ENCODE results near the gene ACADVL. TPM values are rescaled to one million over a fixed set of nuclear protein-coding genes. Genes with fewer than 3 reads are reported as not detected.

The ACADVL gene
- total RNA-seq, 4 donors from 2014 or later: 250 to 662 (median 544) TPM

DNA sequence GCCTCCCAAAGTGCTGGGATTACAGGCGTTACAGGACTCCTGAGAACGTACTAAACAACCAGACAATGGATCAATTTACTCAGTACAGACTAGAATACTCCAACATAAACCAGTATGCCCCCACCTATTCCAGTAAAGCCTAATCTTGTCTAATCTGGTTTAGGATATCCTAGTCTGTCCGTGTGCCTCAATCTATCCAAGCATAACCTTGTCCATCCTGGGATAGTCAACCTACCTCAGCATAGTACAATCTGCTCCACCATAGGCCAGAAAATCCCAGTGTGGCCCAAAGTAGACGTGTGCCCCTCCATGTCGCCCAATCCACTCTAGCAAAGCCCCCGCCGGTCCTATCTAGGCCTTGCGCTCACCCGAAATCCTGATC, 14.0 kb downstream of the ACADVL start:
- no peak for DNase-seq (ENCODE audit: extremely low spot score)
- Histone ChIP-seq H3K9me3 (no peaks in the 10 kb centered on the region), H3K4me1 (peaks cover 24 to 77% (median 64%) of the 10 kb centered on the region in 4 donors), H3K36me3 (peaks cover 19 to 43% (median 39%) of the 10 kb centered on the region in 4 donors), H3K4me3 (peak overlapping the region; percentile 74 to 97 (median 96)), H3K27ac (replicated peaks in 1 of 4) (peak overlapping the region; percentile 86 to 97 (median 94)), H3K27me3 (no peaks in the 10 kb centered on the region)
- WGBS: 0% methylated on average over 7 of the region's 9 CpGs
- no peak for TF ChIP-seq POLR2AphosphoS5 (IDR thresholded peaks at IDR 0.05)
- intact Hi-C loops (cut with DNase I): no loop called here

DNA sequence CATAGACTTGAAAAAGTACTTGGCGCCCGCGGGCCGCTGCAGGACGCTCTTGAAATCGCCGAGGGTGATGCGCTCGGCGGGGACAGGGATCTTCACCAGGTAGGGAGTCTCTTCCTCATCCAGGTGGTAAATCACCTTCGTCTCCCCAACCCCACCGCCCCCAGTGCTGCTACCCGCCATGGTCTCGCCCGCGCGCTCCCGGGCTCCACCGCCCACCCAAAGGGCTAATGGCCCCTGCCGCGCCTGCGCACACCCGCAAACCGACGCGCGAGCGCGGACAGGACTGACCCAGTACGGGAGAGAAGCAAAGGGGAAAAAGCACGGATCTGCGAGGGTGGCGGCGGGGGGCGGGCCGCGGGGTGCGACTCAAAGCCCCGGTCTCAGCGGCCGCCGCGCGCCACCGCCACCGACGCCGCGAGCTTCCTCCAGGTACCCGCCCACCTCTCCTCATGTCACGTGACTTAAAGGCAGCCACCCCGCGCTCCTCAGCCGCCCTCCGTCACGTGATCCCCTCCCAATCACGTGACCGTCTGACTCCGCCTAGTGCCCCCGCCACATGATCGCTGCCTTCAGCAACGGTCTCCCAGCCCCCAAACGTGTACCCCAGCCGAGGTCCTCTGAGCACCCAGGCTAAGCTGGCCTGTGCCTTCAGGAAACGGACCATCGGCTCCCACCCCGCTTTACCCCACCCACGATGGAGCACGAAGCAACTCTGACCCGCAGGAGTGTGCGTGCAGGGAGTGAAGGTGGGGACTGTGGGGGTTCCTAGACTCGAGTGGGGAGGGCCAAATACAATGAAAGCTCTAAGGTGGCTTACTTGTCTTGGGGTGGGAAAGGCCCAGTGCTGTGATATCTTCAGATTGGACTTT, 14.6 kb downstream of the ACADVL start, which contains the start of gene DVL2:
Gene DVL2 (minus strand): TSS at position 435 of the 869 bp plus-strand sequence. CDS start 255 bp downstream, at position 180.
- Histone ChIP-seq H3K27me3 (no peaks in the 10 kb centered on the region), H3K9me3 (no peaks in the 10 kb centered on the region), H3K36me3 (peaks cover 14 to 37% (median 33%) of the 10 kb centered on the region in 4 donors), H3K4me1 (peaks cover 24 to 76% (median 64%) of the 10 kb centered on the region in 4 donors), H3K27ac (replicated peaks in 1 of 4) (peak within 1 kb of the TSS; percentile 86 to 97 (median 94)), H3K4me3 (peak within 1 kb of the TSS; percentile 74 to 97 (median 96))
- DNase-seq (ENCODE audit: extremely low spot score): peak; percentile 99
- intact Hi-C loops (cut with DNase I): no loop called here
- TF ChIP-seq, protein P1, sequence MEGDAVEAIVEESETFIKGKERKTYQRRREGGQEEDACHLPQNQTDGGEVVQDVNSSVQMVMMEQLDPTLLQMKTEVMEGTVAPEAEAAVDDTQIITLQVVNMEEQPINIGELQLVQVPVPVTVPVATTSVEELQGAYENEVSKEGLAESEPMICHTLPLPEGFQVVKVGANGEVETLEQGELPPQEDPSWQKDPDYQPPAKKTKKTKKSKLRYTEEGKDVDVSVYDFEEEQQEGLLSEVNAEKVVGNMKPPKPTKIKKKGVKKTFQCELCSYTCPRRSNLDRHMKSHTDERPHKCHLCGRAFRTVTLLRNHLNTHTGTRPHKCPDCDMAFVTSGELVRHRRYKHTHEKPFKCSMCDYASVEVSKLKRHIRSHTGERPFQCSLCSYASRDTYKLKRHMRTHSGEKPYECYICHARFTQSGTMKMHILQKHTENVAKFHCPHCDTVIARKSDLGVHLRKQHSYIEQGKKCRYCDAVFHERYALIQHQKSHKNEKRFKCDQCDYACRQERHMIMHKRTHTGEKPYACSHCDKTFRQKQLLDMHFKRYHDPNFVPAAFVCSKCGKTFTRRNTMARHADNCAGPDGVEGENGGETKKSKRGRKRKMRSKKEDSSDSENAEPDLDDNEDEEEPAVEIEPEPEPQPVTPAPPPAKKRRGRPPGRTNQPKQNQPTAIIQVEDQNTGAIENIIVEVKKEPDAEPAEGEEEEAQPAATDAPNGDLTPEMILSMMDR (IDR thresholded peaks at IDR 0.05): no peak
- TF ChIP-seq EP300 (IDR thresholded peaks at IDR 0.05) (no peak), POLR2AphosphoS5 (IDR thresholded peaks at IDR 0.05) (peak; percentile 91 to 97), POLR2A (IDR thresholded peaks at IDR 0.05; ENCODE audit: low read depth) (peak; percentile 45)
- 0% methylated on average over 21 of the region's 72 CpGs for WGBS

DNA sequence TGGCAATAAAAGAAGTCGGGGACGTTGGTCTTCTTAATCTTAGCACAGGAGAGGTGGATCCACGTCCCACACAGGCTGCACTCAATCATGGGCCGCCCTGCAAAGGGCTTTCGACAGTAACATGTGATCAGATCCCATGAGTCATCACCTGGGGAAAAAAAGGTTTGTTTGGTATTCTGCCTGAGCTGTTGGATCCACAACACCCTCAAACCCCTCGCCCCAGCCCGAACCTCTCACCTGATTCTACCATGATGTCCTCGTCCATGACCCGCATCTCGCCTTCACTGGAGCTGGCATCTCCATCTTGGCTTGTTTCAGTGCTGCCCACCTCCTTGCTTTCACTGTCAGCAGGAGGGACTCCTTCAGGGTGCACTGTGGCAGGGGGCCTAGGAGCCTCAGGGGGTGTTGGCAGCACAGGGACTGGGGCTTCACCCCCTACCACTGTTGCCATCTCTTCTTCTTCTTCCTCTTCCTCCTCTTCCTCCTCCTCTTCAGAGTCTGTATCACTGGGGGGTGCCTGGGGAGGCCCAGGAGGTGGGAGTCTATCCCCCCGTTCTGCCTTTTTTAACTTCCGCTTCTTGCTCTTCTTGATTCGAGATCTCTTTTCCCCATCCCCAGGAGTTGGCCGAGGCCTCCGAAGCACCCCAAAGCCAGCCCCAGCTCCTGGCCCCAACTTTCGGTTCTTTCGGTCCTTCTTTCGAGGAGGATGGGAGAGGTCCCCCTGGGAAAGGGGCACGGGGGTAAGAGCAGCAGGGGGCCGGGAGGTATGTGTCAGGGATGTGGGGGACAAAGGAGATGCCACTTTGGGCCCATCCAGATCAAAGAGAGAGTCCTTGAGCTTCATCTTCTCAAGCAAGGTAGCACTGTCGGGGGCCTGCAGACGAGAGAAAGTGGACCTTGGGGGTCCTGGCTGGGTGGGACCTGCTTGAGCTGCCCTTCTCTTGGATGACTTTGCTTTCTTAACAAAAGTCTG, 16.2 kb downstream of the ACADVL start:
- 80% methylated on average over 21 of the region's 22 CpGs for WGBS
- intact Hi-C loops (cut with DNase I): no loop called here
- no peak for DNase-seq (ENCODE audit: extremely low spot score)
- Histone ChIP-seq H3K36me3 (peaks cover 13 to 32% (median 29%) of the 10 kb centered on the region in 4 donors), H3K9me3 (no peaks in the 10 kb centered on the region), H3K27me3 (no peaks in the 10 kb centered on the region), H3K4me1 (peaks cover 36 to 76% (median 74%) of the 10 kb centered on the region in 4 donors), H3K4me3 (no peak overlapping the region), H3K27ac (replicated peaks in 1 of 4) (peak overlapping the region in 3 of 4 donors; percentile 86 to 97 (median 97))
- TF ChIP-seq POLR2A (IDR thresholded peaks at IDR 0.05; ENCODE audit: low read depth): no peak
- TF ChIP-seq POLR2AphosphoS5 (IDR thresholded peaks at IDR 0.05): no peak
- TF ChIP-seq, protein P1 (IDR thresholded peaks at IDR 0.05): no peak
- no peak for TF ChIP-seq EP300 (IDR thresholded peaks at IDR 0.05)

DNA sequence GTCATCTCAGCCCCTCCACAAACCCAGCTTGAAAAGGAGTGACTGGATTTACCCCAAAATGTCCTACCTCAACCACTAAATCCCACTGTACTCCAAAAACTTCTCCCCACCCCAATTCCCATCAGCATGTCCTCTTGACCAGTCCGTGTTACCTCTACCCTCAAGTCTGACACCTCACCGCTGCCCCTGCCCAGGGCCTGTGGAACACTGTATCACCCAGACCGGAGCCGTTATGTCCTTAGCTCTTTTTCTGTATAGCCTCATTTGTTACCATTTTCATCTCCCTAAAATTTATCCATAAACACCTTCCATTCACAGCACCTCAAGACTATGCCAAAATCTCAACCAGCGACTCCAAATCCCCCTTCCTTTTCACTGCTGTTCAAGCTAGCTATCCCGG, 17.1 kb downstream of the ACADVL start:
- peaks cover 43 to 75% (median 73%) of the 10 kb centered on the region in 4 donors for H3K4me1 ChIP-seq
- intact Hi-C loops (cut with DNase I): no loop called here
- H3K27ac ChIP-seq (replicated peaks in 1 of 4): peak overlapping the region; percentile 89 to 97 (median 96)
- peak overlapping the region in 1 of 4 donors; percentile 94 for H3K4me3 ChIP-seq
- DNase-seq (ENCODE audit: extremely low spot score): no peak
- no peaks in the 10 kb centered on the region for H3K9me3 ChIP-seq
- TF ChIP-seq, protein P1 (IDR thresholded peaks at IDR 0.05): no peak
- TF ChIP-seq EP300 (IDR thresholded peaks at IDR 0.05) (no peak), POLR2A (IDR thresholded peaks at IDR 0.05; ENCODE audit: low read depth) (no peak), POLR2AphosphoS5 (IDR thresholded peaks at IDR 0.05) (no peak)
- H3K36me3 ChIP-seq: peaks cover 13 to 37% (median 32%) of the 10 kb centered on the region in 4 donors
- WGBS: 80% methylated on average over 6 of the region's 6 CpGs
- no peaks in the 10 kb centered on the region for H3K27me3 ChIP-seq

All from esophagus muscularis mucosa (tissue), 4 donors.